Activated naive CD4-positive, alpha-beta T cell treated with anti-CD3 and anti-CD28 coated beads, Interleukin-2, amount 10 ng/mL, durations not matched to agents 5 hours and 36 hours (primary cell): ENCODE results near the gene SIGLEC11. TPM values are rescaled to one million over a fixed set of nuclear protein-coding genes. Genes with fewer than 3 reads are reported as not detected.

ENCODE experiments used
- total RNA-seq, 2 experiments: library from RNA; stranded (reverse); gene quantifications; one replicate each; pipeline ENCODE4 v1.2.3, GENCODE V29; 2021

Gene SIGLEC11
- not detected for total RNA-seq

GRCh38 chr19:49960980-49961379, at the start of gene SIGLEC11:
Gene SIGLEC11, minus strand, starts transcription at chr19:49961172. Its CDS starts 91 bp downstream, at chr19:49961081.

GRCh38 chr19:49929121-49929610, 31.8 kb downstream of the SIGLEC11 start, which contains the start of the genes ATF5 and NUP62:
Gene ATF5, plus strand, starts transcription at chr19:49929205. Its CDS starts 1,646 bp downstream, at chr19:49930851.
Gene NUP62, minus strand, starts transcription at chr19:49929504. Its CDS starts 19,697 bp downstream, at chr19:49909807.

Other genes with a start within 250 kb of the SIGLEC11 start
- 1 to 10 TPM; 1.2 to 1.7 TPM for gene TSKS, start 197.9 kb downstream of the SIGLEC11 start, total RNA-seq
- 10 to 100 TPM; 65.0 to 66.1 TPM for gene AP2A1, start 194.2 kb downstream of the SIGLEC11 start, total RNA-seq
- gene FUZ, start 147.9 kb downstream of the SIGLEC11 start, total RNA-seq, result 10 to 100 TPM; 15.4 to 16.7 TPM
- gene MED25, start 142.9 kb downstream of the SIGLEC11 start, total RNA-seq, result 10 to 100 TPM; 49.9 to 51.3 TPM
- gene PTOV1, start 110.0 kb downstream of the SIGLEC11 start, total RNA-seq, result 10 to 100 TPM; 78.1 to 84.8 TPM
- 100 to 1,000 TPM; 125 to 139 TPM for gene PNKP, start 93.6 kb downstream of the SIGLEC11 start, total RNA-seq
- 10 to 100 TPM; 19.8 to 20.9 TPM for gene AKT1S1, start 83.8 kb downstream of the SIGLEC11 start, total RNA-seq
- gene TBC1D17, start 83.5 kb downstream of the SIGLEC11 start, total RNA-seq, result 10 to 100 TPM; 44.5 to 49.3 TPM
- gene IL4I1, start 64.3 kb downstream of the SIGLEC11 start, total RNA-seq, result 1 to 10 TPM; 2.4 to 3.7 TPM
- gene ATF5, start 32.0 kb downstream of the SIGLEC11 start, total RNA-seq, result 10 to 100 TPM; 10.2 to 13.6 TPM
- 10 to 100 TPM; 88.2 to 99.8 TPM for gene NUP62, start 31.7 kb downstream of the SIGLEC11 start, total RNA-seq
- 10 to 100 TPM; 72.0 to 72.6 TPM for gene VRK3, start 64.2 kb upstream of the SIGLEC11 start, total RNA-seq
- 10 to 100 TPM in 1 of 2 experiments, 1 to 10 TPM in 1; 8.4 to 10.4 TPM for gene ZNF473, start 64.8 kb upstream of the SIGLEC11 start, total RNA-seq
- not detected for gene IZUMO2, start 202.1 kb upstream of the SIGLEC11 start, total RNA-seq
- not detected for gene MYH14, start 242.4 kb upstream of the SIGLEC11 start, total RNA-seq